ENCODE data around the gene SIRT7.

DNA sequence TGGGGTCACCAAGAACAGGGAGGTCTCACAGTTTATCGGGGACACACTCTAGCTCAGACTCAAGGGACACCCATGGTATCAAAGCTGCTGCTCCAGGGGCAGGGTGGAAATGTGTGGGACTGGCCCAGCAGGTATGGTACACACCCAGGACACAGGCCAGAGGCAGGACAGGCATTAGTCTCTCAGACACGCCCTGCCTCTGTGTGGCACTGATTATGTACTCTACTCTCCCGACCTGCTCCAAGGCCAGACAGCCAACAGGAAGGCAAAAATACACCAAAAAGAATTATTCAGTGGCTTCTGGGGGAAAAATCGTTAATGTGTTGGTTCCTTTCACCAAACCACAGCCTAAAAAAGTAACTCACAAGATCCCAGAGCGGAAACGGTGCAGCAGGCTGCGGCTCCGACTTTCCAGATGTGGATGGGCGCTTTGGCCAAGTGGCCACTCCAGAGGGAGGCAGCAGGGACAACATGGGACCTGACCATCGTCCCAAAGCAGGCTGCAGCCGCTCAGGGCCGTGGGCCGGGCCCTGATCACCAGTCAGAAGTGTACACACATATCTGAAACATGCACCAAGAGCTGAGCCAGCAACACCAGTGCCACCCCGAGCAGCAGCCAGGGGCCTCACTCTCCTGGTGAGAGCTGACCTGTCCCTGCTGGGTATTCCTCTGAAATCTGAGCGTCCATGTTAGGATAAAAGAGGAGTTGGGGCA is 1.0 kb upstream of the SIRT7 start:
- TF ChIP-seq, protein P1, sequence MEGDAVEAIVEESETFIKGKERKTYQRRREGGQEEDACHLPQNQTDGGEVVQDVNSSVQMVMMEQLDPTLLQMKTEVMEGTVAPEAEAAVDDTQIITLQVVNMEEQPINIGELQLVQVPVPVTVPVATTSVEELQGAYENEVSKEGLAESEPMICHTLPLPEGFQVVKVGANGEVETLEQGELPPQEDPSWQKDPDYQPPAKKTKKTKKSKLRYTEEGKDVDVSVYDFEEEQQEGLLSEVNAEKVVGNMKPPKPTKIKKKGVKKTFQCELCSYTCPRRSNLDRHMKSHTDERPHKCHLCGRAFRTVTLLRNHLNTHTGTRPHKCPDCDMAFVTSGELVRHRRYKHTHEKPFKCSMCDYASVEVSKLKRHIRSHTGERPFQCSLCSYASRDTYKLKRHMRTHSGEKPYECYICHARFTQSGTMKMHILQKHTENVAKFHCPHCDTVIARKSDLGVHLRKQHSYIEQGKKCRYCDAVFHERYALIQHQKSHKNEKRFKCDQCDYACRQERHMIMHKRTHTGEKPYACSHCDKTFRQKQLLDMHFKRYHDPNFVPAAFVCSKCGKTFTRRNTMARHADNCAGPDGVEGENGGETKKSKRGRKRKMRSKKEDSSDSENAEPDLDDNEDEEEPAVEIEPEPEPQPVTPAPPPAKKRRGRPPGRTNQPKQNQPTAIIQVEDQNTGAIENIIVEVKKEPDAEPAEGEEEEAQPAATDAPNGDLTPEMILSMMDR (IDR thresholded peaks at IDR 0.05), result no peak
- no peak for TF ChIP-seq POLR2A (IDR thresholded peaks at IDR 0.05)

All from lower leg skin (tissue), 3 donors.